Kasumi-1 (cell line): ENCODE results near the gene NOD1.
"Not testable (repeated sequence)": the region's sequence is repeated elsewhere in the genome, so short reads cannot be mapped to it uniquely, and the experiment has no call there.

ENCODE experiments used
- DNase-seq, 2 experiments: peaks; one replicate each; lab custom pipeline; 2025; lab: John Stamatoyannopoulos, UW

Gene NOD1, protein sequence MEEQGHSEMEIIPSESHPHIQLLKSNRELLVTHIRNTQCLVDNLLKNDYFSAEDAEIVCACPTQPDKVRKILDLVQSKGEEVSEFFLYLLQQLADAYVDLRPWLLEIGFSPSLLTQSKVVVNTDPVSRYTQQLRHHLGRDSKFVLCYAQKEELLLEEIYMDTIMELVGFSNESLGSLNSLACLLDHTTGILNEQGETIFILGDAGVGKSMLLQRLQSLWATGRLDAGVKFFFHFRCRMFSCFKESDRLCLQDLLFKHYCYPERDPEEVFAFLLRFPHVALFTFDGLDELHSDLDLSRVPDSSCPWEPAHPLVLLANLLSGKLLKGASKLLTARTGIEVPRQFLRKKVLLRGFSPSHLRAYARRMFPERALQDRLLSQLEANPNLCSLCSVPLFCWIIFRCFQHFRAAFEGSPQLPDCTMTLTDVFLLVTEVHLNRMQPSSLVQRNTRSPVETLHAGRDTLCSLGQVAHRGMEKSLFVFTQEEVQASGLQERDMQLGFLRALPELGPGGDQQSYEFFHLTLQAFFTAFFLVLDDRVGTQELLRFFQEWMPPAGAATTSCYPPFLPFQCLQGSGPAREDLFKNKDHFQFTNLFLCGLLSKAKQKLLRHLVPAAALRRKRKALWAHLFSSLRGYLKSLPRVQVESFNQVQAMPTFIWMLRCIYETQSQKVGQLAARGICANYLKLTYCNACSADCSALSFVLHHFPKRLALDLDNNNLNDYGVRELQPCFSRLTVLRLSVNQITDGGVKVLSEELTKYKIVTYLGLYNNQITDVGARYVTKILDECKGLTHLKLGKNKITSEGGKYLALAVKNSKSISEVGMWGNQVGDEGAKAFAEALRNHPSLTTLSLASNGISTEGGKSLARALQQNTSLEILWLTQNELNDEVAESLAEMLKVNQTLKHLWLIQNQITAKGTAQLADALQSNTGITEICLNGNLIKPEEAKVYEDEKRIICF

GRCh38 chr7:30478349-30479201, at the start of gene NOD1:
Gene NOD1, minus strand, starts transcription at chr7:30478784. Its CDS starts 21,863 bp downstream, at chr7:30456921.
- DNase-seq: peak; percentile 84 to 92

- not testable (repeated sequence) for DNase-seq
Measured at GRCh38 chr7:30527297-30527696, 48.7 kb upstream of the NOD1 start.

GRCh38 chr7:30526163-30526562, 47.6 kb upstream of the NOD1 start:
- DNase-seq: no peak

GRCh38 chr7:30525429-30525828, 46.8 kb upstream of the NOD1 start:
- no peak for DNase-seq

DNA sequence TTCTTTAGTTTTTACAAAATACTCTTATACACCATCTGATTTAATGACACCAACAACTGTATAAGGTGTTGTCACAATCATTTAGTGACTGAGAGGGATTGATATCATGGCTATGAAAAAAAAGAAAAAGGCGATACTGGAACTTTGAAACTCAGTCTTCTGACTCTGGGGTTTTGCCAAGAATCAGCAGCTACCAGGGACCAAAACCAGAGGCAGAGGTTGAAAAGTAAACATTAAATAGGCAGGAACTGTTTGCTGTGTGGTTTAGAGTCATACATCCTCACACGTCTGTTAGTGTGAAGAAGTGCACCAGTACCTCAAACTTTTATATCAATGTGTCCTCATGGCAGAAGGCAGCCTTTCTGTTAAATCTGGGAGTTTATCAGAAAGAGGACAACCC, 46.0 kb upstream of the NOD1 start:
- no peak for DNase-seq

GRCh38 chr7:30523466-30523865, 44.9 kb upstream of the NOD1 start:
- no peak for DNase-seq

DNA sequence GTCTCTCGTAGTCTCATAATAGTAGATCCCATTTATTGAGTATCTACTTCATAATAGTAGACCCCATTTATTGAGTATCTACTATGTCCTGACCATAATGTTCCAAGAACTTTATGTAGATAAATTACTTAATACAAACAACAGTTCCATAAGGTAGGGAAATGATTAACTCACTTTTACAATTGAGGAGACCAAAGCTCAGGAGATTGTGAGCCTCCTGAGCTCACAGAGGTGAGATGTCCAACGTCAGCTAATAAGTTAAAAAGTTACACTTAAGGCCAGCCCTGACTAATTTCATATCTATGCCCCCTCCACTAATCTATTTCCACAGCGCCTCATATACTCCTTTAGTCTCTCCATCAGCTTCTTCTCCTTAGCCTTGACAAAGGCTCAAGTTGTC, 43.6 kb upstream of the NOD1 start:
- DNase-seq: no peak

DNA sequence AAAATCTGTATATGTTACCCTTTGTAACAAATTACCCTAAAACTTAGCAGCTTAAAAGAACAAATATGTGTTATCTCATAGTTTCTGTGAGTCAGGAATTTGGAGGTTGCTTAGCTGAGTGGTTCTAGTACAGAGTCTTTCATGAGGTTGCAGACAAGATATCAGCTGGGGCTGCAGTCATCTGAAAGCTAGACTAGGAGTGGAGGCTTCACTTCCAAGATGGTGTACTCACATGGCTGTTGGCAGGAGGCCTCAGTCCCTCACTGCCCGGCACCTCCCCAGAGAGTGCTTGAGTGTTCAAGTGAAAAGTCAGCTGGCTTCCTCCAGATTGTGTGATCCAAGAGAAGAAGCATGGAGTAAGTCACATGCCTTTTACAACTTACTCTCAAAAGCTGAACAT, 42.9 kb upstream of the NOD1 start:
- DNase-seq: no peak

GRCh38 chr7:30519122-30519521, 40.5 kb upstream of the NOD1 start:
- no peak for DNase-seq

- no peak for DNase-seq
Measured at GRCh38 chr7:30515761-30516160, 37.2 kb upstream of the NOD1 start.

GRCh38 chr7:30514776-30515175, 36.2 kb upstream of the NOD1 start:
- no peak for DNase-seq

DNA sequence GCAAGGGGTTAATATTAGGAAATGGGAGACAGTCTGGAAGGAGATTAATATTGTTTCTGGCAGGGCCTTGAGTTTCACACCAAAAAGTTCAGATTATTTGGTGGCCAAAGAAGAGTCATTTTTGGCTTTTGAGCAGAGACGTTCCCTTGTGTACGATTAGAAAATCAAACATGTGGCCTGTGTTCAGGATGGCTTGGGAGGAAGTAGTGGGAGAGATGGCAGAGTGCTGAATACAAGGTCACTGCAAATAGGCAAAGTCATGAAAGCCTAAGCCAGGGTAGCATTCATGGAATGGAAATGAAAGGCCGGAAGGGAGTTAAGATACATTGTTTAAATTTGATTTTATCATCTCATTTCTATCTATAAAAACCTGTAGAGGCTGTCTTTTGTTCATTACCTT, 35.6 kb upstream of the NOD1 start:
- DNase-seq: no peak

GRCh38 chr7:30513762-30514161, 35.2 kb upstream of the NOD1 start:
- no peak for DNase-seq

DNA sequence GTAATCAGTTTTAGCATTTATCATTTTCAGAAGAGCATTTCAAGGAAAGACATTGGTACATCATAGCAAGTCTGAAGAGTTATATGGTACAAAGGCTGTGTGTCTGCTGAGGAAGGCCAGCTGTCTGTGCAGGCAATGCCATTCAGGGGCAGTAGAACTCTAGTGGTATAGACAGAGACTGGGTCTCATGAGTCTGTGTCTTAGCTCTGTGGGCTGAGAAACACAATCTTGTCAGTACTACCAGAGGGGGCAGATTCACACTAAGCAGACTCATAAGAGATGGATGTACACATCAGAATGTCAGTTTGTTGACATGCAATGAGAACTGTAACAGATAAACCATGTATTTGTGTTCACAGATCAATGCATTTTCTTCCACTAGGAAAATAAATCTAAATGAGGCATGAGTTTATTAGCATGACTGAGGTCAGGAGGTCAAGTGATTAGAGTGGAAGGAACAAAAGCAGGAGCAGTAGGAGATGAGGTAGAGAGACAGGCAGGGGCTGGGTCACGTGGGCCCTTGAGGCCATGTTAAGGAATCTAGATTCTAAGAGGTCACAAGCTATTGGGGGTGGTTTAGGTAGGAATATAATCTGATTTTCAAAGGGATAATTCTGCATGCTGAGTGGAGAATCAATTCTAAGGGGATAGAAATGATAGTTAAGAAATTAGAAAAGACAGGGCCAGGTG, 33.5 kb upstream of the NOD1 start:
- no peak for DNase-seq

- no peak for DNase-seq
Measured at GRCh38 chr7:30511494-30511893, 32.9 kb upstream of the NOD1 start.

DNA sequence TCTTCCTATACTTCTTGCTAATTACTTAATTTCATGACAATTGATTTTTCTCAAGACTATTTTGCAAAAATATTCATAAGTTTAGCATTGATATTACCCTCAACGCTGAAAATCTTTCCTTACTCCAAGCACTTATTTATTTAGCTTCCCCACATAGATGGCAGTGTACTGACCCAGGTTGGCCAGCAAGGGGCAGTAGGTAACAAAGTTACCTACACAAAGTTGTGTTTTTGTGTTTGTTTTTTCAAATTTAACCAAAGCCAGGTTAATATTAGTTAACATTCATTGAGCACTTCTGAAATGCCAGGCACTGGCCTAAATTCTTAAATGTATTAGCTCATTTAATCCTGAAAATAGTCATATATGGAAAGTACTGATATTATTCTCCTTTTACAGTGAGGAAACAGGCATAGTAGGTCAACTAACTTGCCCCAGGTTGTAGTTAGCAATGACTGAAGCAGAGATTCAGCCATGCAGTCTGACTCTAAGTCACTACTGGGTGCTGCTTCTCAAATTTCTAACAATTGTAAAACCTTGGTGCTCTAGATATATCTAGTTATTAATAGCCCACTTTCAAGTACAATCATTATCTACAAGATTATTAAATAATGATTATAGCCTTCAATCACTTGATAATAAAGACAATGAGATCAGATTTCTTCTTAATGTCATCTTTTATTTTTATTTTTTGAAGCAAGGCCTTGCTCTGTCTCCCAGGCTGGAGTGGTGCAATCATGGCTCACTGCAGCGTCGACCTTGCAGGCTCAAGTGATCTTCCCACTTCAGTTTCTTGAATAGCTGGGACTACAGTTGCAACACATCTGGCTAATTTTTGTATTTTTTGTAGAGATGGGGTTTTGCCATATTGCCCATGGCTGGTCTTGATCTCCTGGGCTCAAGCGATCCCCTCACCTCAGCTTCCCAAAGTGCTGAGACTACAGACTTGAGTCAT, 31.8 kb upstream of the NOD1 start:
- DNase-seq: peak; percentile 80 to 83

DNA sequence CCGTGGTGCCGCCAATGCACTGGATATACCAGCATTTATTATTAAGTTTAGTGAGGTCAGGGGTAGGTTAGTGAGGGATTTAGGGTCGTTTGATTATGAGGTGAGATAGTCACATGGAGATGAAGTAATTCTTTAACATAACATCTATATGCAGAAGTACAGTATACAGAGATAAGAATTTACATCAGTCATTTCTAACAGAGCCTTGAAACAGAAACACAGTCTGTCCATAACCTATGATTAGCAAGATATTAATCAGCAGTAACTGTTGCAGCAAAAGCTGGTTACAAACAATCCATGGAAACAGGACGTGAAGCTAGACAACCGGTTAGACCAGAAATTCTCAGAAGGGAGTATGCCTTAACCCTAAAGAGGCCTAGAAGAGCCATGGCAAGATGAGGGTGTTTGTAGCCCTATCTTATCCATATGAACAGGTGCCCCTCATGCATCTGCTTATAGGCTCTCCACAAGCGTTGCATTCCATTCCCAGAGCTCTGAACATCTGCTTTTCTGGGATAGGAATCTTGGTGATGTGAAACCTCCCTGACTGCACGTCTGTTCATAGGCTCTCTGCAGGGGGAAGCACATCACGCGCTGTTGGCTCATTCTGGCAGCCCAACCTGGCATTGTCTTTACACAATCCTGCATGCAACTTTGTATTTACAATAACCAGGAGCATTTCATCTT, 30.7 kb upstream of the NOD1 start:
- DNase-seq: not testable (repeated sequence)

DNA sequence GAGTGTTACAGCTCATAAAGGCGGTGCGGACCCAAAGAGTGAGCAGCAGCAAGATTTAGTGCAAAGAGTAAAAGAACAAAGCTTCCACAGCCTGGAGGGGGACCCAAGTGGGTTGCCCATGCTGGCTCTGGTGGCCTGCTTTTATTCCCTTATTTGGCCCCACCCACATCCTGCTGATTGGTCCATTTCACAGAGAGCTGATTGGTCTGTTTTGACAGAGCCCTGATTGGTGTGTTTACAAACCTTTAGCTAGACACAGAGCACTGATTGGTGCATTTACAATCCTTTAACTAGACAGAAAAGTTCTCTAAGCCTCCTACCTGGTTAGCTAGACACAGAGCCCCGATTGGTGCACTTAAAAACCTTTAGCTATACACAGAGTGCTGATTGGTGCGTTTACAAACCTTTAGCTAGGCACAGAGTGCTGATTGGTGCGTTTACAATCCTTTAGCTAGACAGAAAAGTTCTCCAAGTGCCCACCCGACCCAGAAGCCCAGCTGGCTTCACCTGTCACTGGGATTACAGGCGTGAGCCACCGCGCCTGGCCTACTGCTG, 28.8 kb upstream of the NOD1 start:
- DNase-seq: not testable (repeated sequence)

GRCh38 chr7:30505174-30505697, 26.7 kb upstream of the NOD1 start:
- peak; percentile 58 to 66 for DNase-seq
